Ovary (tissue), 9 donors: Measurements from ENCODE around the gene CUZD1. TPM values are rescaled to one million over a fixed set of nuclear protein-coding genes. Genes with fewer than 3 reads are reported as not detected.

ENCODE experiments used
- DNase-seq, 5 donors: peaks; one replicate each; pipeline ENCODE4 v3.0.0-alpha.2; 2019 to 2020
- H3K27ac ChIP-seq, 2 donors: fragments of 200-600 bp; one replicate each; pipeline versions ENCODE4 v1.5.1 to v1.8.0; 2019 to 2022
- H3K27me3 ChIP-seq: fragments of 200-600 bp; one replicate; pipeline ENCODE4 v1.8.0; 2022
- H3K36me3 ChIP-seq: fragments of 200-600 bp; sonication (generic); one replicate; pipeline ENCODE4 v1.5.1; 2019
- H3K4me1 ChIP-seq: one replicate; pipeline ENCODE4 v1.8.1; 2013; ENCODE audit warnings: mild to moderate bottlenecking, moderate library complexity; ENCODE audit not compliant: insufficient read depth
- H3K4me3 ChIP-seq: fragments of 200-600 bp; sonication (generic); one replicate; pipeline ENCODE4 v1.5.1; 2017
- H3K9me3 ChIP-seq, 2 donors: fragments of 200-600 bp in 1 of 2; sonication (generic) in 1 of 2; one replicate each; pipeline versions ENCODE4 v1.5.1 to v1.8.1; 2013 to 2019; ENCODE audit warnings: mild to moderate bottlenecking in 1 of 2, moderate library complexity in 1 of 2
- EP300 ChIP-seq: sonication (generic); formaldehyde crosslinking; IDR thresholded peaks from one replicate; pipeline ENCODE4 v1.6.1; 2017; ENCODE audit warnings: antibody characterized with exemption
- POLR2A ChIP-seq: fragments of 450-650 bp; IDR thresholded peaks from one replicate; pipeline ENCODE4 v1.6.1; 2017; ENCODE audit warnings: antibody characterized with exemption, mild to moderate bottlenecking, moderate library complexity
- WGBS, 3 donors: extraction: QIAGEN DNeasy Blood & Tissue Kit in 1 of 3; methylation state at CpG; one replicate each; pipeline versions ENCODE4 v1.1.5 to v1.1.7; 2013 to 2017; 5-methylcytosine and 5-hydroxymethylcytosine counted together
- intact Hi-C, 4 donors: fragments of 100-400 bp; cut with DNase I; formaldehyde crosslinking; loops; one replicate each; pipeline versions ENCODE4 v1.11.0 to v1.15.1; 2022 to 2023
- polyA plus RNA-seq, 2 donors: library from polyadenylated mRNA; stranded (reverse); fragments of 200-250 nt in 1 of 2; fragments of 350-450 nt in 1 of 2; fragmentation: Illumina TruSeq in 1 of 2; extraction: RNeasy Lipid Tissue Mini Kit (QIAGEN cat#74804) in 1 of 2; gene quantifications; one replicate each; pipeline ENCODE4 v1.2.3, GENCODE V29; 2013 to 2014
- total RNA-seq, 7 donors: library from RNA; depleted of rRNA in 2 of 7; stranded (reverse); fragments of >200 nt in 2 of 7; fragmentation: NEBNext Ultra II Directional in 3 of 7; extraction: Animal tissue kit (Norgen Biotek cat#: 25700) in 3 of 7; gene quantifications; one replicate each; pipeline versions ENCODE4 v1.1.0 to v1.2.4, GENCODE V29; 2016 to 2023
- TF ChIP-seq, protein P1 (sequence below), 3 donors: fragments of 450-650 bp in 2 of 3; fragments of 200-600 bp in 1 of 3; IDR thresholded peaks; one replicate each; pipeline versions ENCODE4 v1.5.1 to v1.8.0; 2016 to 2022; ENCODE audit warnings: antibody characterized with exemption in 3 of 3, mild to moderate bottlenecking in 1 of 3
- donor health status: DM: no; HTN: no; CAD: no; lungs with moderate emphysema.
- donor health status: DM: no; HTN: no; CAD: no.
- donor health status: Bipolar disorder and iron deficiency.
- donor health status: DM: yes; HTN: yes; CAD: no.
- donor health status: DM: no; HTN: no; CAD: no.
- donor health status: DM: yes; HTN: yes; CAD: no.

The CUZD1 gene
- total and polyA plus RNA-seq, 9 donors, result 0.36 to 2.9 (median 0.83) TPM

GRCh38 chr10:122844146-122844545, 1.5 kb downstream of the CUZD1 start:
- TF ChIP-seq, protein P1, sequence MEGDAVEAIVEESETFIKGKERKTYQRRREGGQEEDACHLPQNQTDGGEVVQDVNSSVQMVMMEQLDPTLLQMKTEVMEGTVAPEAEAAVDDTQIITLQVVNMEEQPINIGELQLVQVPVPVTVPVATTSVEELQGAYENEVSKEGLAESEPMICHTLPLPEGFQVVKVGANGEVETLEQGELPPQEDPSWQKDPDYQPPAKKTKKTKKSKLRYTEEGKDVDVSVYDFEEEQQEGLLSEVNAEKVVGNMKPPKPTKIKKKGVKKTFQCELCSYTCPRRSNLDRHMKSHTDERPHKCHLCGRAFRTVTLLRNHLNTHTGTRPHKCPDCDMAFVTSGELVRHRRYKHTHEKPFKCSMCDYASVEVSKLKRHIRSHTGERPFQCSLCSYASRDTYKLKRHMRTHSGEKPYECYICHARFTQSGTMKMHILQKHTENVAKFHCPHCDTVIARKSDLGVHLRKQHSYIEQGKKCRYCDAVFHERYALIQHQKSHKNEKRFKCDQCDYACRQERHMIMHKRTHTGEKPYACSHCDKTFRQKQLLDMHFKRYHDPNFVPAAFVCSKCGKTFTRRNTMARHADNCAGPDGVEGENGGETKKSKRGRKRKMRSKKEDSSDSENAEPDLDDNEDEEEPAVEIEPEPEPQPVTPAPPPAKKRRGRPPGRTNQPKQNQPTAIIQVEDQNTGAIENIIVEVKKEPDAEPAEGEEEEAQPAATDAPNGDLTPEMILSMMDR (IDR thresholded peaks at IDR 0.05), result no peak
- TF ChIP-seq EP300, result no peak
- no peak for TF ChIP-seq POLR2A
- H3K4me3 ChIP-seq, result no peak overlapping the region
- H3K36me3 ChIP-seq, result no peaks in the 10 kb centered on the region
- no peaks in the 10 kb centered on the region for H3K9me3 ChIP-seq
- intact Hi-C loops, result no loop called here
- H3K27me3 ChIP-seq, result no peaks in the 10 kb centered on the region
- H3K27ac ChIP-seq, result no peak overlapping the region
- DNase-seq, result no peak
- WGBS, 3 donors, result 92 to 94% (median 93%) methylated on average over 4 of the region's 4 CpGs
- no peaks in the 10 kb centered on the region for H3K4me1 ChIP-seq

GRCh38 chr10:122841569-122841968, 4.1 kb downstream of the CUZD1 start:
- intact Hi-C loops, result no loop called here
- no peaks in the 10 kb centered on the region for H3K9me3 ChIP-seq
- H3K27ac ChIP-seq, result no peak overlapping the region
- H3K36me3 ChIP-seq, result no peaks in the 10 kb centered on the region
- DNase-seq, result no peak
- no peaks in the 10 kb centered on the region for H3K4me1 ChIP-seq
- H3K27me3 ChIP-seq, result no peaks in the 10 kb centered on the region
- TF ChIP-seq POLR2A (no peak), EP300 (no peak)
- TF ChIP-seq, protein P1 (IDR thresholded peaks at IDR 0.05), result no peak
- no peak overlapping the region for H3K4me3 ChIP-seq

- Histone ChIP-seq H3K27me3 (no peaks in the 10 kb centered on the region), H3K4me3 (no peak overlapping the region), H3K27ac (no peak overlapping the region), H3K36me3 (no peaks in the 10 kb centered on the region), H3K4me1 (no peaks in the 10 kb centered on the region), H3K9me3 (no peaks in the 10 kb centered on the region)
- no peak for TF ChIP-seq EP300
- TF ChIP-seq POLR2A, result no peak
- TF ChIP-seq, protein P1 (IDR thresholded peaks at IDR 0.05), result no peak
- DNase-seq, result no peak
- intact Hi-C loops, result no loop called here
Observed at GRCh38 chr10:122839505-122839904, 6.2 kb downstream of the CUZD1 start.

DNA sequence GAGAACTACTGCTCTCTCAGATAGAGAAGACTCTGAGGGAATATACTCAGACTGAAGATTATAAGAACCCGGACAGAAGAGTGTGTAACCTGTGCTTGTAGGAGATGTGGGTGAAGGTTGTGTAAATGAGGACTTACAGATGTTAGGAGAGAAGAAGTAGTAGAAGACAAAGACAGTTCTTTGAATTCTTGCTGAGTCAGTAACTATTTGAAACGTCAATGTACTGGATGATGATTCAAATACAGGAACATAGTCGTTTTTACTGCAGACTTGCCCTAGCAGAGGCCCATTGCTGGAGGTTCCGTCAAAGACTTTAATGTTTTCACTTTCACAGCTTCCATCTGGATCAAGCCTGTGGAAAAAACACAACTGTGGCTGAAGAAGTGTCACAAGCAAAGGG, 6.8 kb downstream of the CUZD1 start:
- Histone ChIP-seq H3K27me3 (no peaks in the 10 kb centered on the region), H3K4me1 (no peaks in the 10 kb centered on the region), H3K27ac (no peak overlapping the region), H3K36me3 (no peaks in the 10 kb centered on the region), H3K9me3 (no peaks in the 10 kb centered on the region), H3K4me3 (no peak overlapping the region)
- WGBS, 3 donors, result 76 to 86% (median 85%) methylated on average over 4 of the region's 4 CpGs
- no peak for DNase-seq
- no peak for TF ChIP-seq EP300
- no peak for TF ChIP-seq POLR2A
- TF ChIP-seq, protein P1 (IDR thresholded peaks at IDR 0.05), result no peak
- intact Hi-C loops, result no loop called here

DNA sequence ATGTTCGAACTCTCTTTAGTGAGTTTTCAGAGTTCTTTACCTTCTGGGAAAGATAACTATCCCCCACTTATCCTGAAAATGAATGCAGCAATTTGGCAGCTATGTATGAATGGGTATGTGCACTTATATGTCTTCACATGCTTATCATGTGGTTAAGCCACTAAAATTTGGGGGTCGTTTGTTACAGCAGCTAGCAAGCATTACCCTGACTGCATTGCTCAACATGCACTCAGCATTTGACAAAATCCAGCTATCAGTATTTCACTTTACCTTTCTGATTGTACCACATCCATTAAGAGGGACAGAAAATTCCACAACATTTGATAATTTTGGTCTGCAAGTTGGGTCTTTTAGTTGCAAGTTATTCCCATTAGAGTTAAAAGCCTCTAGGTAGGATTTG, 9.7 kb downstream of the CUZD1 start:
- 86 to 96% (median 88%) methylated on average over 2 of the region's 2 CpGs for WGBS, 3 donors
- DNase-seq, result no peak
- TF ChIP-seq EP300, result no peak
- TF ChIP-seq, protein P1 (IDR thresholded peaks at IDR 0.05), result no peak
- no peak for TF ChIP-seq POLR2A
- no peaks in the 10 kb centered on the region for H3K9me3 ChIP-seq
- no peak overlapping the region for H3K4me3 ChIP-seq
- H3K27me3 ChIP-seq, result no peaks in the 10 kb centered on the region
- no peaks in the 10 kb centered on the region for H3K36me3 ChIP-seq
- no peak overlapping the region for H3K27ac ChIP-seq
- no peaks in the 10 kb centered on the region for H3K4me1 ChIP-seq
- intact Hi-C loops, result no loop called here
